GM18508 (cell line): ENCODE results near the gene SYNPO.

Experiments
- ATAC-seq: cut with Tn5 transposase; IDR thresholded peaks from one replicate; pipeline ENCODE4 v1.9.1; 2021; ENCODE audit warnings: moderate number of reproducible peaks; ENCODE audit not compliant: insufficient read depth, unreplicated experiment

Gene SYNPO

GRCh38 chr5:150638488-150639376 lies 1.7 kb upstream of the SYNPO start:
- ATAC-seq: no peak

GRCh38 chr5:150639377-150639692 lies 1.1 kb upstream of the SYNPO start:
- no peak for ATAC-seq

- no peak for ATAC-seq
Measured at GRCh38 chr5:150639751-150640150, 709 bp upstream of the SYNPO start.

- no peak for ATAC-seq
Measured at GRCh38 chr5:150641006-150641570, 628 bp downstream of the SYNPO start.

- no peak for ATAC-seq
Measured at GRCh38 chr5:150641824-150642566, 1.5 kb downstream of the SYNPO start.

- ATAC-seq: no peak
Measured at GRCh38 chr5:150642567-150642927, 2.1 kb downstream of the SYNPO start.

GRCh38 chr5:150642991-150643710 lies 2.7 kb downstream of the SYNPO start:
- ATAC-seq: no peak

- ATAC-seq: no peak
Measured at GRCh38 chr5:150644058-150644457, 3.6 kb downstream of the SYNPO start.

- ATAC-seq: no peak
Measured at GRCh38 chr5:150644514-150644913, 4.1 kb downstream of the SYNPO start.

- no peak for ATAC-seq
Measured at GRCh38 chr5:150645070-150645700, 4.7 kb downstream of the SYNPO start.

- ATAC-seq: no peak
Measured at GRCh38 chr5:150647275-150648251, 7.1 kb downstream of the SYNPO start.

GRCh38 chr5:150648294-150649107 lies 8.0 kb downstream of the SYNPO start:
- ATAC-seq: no peak

GRCh38 chr5:150649108-150650020 lies 8.9 kb downstream of the SYNPO start:
- no peak for ATAC-seq

GRCh38 chr5:150650021-150651006 lies 9.9 kb downstream of the SYNPO start:
- no peak for ATAC-seq

GRCh38 chr5:150651382-150651781 lies 10.9 kb downstream of the SYNPO start:
- ATAC-seq: no peak
